Peyer's patch (tissue), 4 donors: ENCODE measurements around the gene TRIM54. TPM values are rescaled to one million over a fixed set of nuclear protein-coding genes. Genes with fewer than 3 reads are reported as not detected.
"Not testable (repeated sequence)": the region's sequence is repeated elsewhere in the genome, so short reads cannot be mapped to it uniquely, and the experiment has no call there.

Experiments
- DNase-seq, 3 donors: peaks; one replicate each; pipeline ENCODE4 v3.0.0-alpha.2; 2017 to 2019
- H3K27ac ChIP-seq, 4 donors: fragments of 200-600 bp; sonication (generic); one replicate each; pipeline ENCODE4 v1.5.1; 2016 to 2019
- H3K27me3 ChIP-seq, 2 donors: fragments of 200-600 bp; sonication (generic); one replicate each; pipeline ENCODE4 v1.5.1; 2019
- H3K36me3 ChIP-seq, 3 donors: fragments of 200-600 bp; sonication (generic); one replicate each; pipeline ENCODE4 v1.5.1; 2016 to 2019
- H3K4me1 ChIP-seq, 4 donors: fragments of 200-600 bp; sonication (generic); one replicate each; pipeline ENCODE4 v1.5.1; 2016 to 2019
- H3K4me3 ChIP-seq, 4 donors: fragments of 200-600 bp; sonication (generic); 1 replicate in 3 of 4; 2 replicates in 1 of 4; pipeline ENCODE4 v1.5.1; 2016 to 2019; ENCODE audit warnings: mild to moderate bottlenecking in 1 of 4
- H3K9me3 ChIP-seq, 4 donors: fragments of 200-600 bp; sonication (generic); one replicate each; pipeline ENCODE4 v1.5.1; 2016 to 2019; ENCODE audit warnings: mild to moderate bottlenecking in 1 of 4
- CTCF ChIP-seq, 6 experiments: fragments of 450-650 bp in 4 of 6; fragments of 200-600 bp in 2 of 6; sonication (generic) in 1 of 6; IDR thresholded peaks; one replicate each; pipeline ENCODE4 v1.5.1; 2017 to 2019; ENCODE audit warnings: antibody characterized with exemption in 6 of 6, mild to moderate bottlenecking in 3 of 6, moderate library complexity in 1 of 6
- POLR2A ChIP-seq, 2 donors: fragments of 450-650 bp; IDR thresholded peaks; one replicate each; pipeline ENCODE4 v1.5.1; 2017; ENCODE audit warnings: antibody characterized with exemption in 2 of 2, mild to moderate bottlenecking in 2 of 2, moderate library complexity in 2 of 2
- total RNA-seq, 4 donors: library from RNA; depleted of rRNA; stranded (reverse); fragments of >200 nt; gene quantifications; one replicate each; pipeline ENCODE4 v1.1.0, GENCODE V29; 2016

TRIM54 gene
- total RNA-seq, 4 donors from 2014 or later = 0.54 TPM; not detected in 3

GRCh38 chr2:27298391-27299080, 16.3 kb downstream of the TRIM54 start:
- Histone ChIP-seq H3K4me3 (no peak overlapping the region), H3K27ac (no peak overlapping the region), H3K36me3 (no peaks in the 10 kb centered on the region), H3K9me3 (no peaks in the 10 kb centered on the region), H3K27me3 (no peaks in the 10 kb centered on the region), H3K4me1 (no peaks in the 10 kb centered on the region)
- TF ChIP-seq CTCF (IDR thresholded peaks at IDR 0.05) (no peak), POLR2A (IDR thresholded peaks at IDR 0.05) (no peak)
- no peak for DNase-seq

- H3K4me1 ChIP-seq, H3K27me3 ChIP-seq, H3K4me3 ChIP-seq, H3K36me3 ChIP-seq, DNase-seq, H3K9me3 ChIP-seq, H3K27ac ChIP-seq: not testable (repeated sequence)
Measured at GRCh38 chr2:27300606-27301005, 18.4 kb downstream of the TRIM54 start.

- TF ChIP-seq CTCF (IDR thresholded peaks at IDR 0.05) = peak; percentile 80 to 91 (median 88)
- TF ChIP-seq POLR2A (IDR thresholded peaks at IDR 0.05) = no peak
- DNase-seq = peak in 2 of 3 donors; percentile 33 to 68
- peak overlapping the region; percentile 11 to 41 (median 38) for H3K4me3 ChIP-seq
- no peaks in the 10 kb centered on the region for H3K36me3 ChIP-seq
- H3K4me1 ChIP-seq = peaks cover 0 to 24% (median 9%) of the 10 kb centered on the region in 4 donors
- peaks cover 0 to 20% of the 10 kb centered on the region in 2 donors for H3K27me3 ChIP-seq
- no peaks in the 10 kb centered on the region for H3K9me3 ChIP-seq
- H3K27ac ChIP-seq = peak overlapping the region in 1 of 4 donors; percentile 49
Measured at GRCh38 chr2:27303093-27304025, 21.1 kb downstream of the TRIM54 start.

- DNase-seq = no peak
Measured at GRCh38 chr2:27304488-27305240, 22.4 kb downstream of the TRIM54 start.

GRCh38 chr2:27305516-27305915, 23.3 kb downstream of the TRIM54 start:
- peaks cover 0 to 26% (median 9%) of the 10 kb centered on the region in 4 donors for H3K4me1 ChIP-seq
- DNase-seq = no peak
- no peak overlapping the region for H3K27ac ChIP-seq
- TF ChIP-seq CTCF (IDR thresholded peaks at IDR 0.05) (no peak), POLR2A (IDR thresholded peaks at IDR 0.05) (no peak)
- no peaks in the 10 kb centered on the region for H3K9me3 ChIP-seq
- H3K4me3 ChIP-seq = no peak overlapping the region
- peaks cover 0 to 7% (median 0%) of the 10 kb centered on the region in 3 donors for H3K36me3 ChIP-seq
- peaks cover 0 to 25% of the 10 kb centered on the region in 2 donors for H3K27me3 ChIP-seq

More at GRCh38 chr2:27304488-27305240, 22.4 kb downstream of the TRIM54 start:
- Histone ChIP-seq H3K27me3 (peaks cover 0 to 25% of the 10 kb centered on the region in 2 donors), H3K9me3 (no peaks in the 10 kb centered on the region), H3K4me1 (peaks cover 0 to 26% (median 9%) of the 10 kb centered on the region in 4 donors), H3K4me3 (no peak overlapping the region), H3K27ac (no peak overlapping the region), H3K36me3 (peaks cover 0 to 4% (median 0%) of the 10 kb centered on the region in 3 donors)
- TF ChIP-seq CTCF (IDR thresholded peaks at IDR 0.05) = no peak
